Measurements from ENCODE around the gene TK1. TPM values are rescaled to one million over a fixed set of nuclear protein-coding genes. Genes with fewer than 3 reads are reported as not detected.

TK1 gene
- total RNA-seq, 2 experiments from 2014 or later, result 175 to 179 TPM

DNA sequence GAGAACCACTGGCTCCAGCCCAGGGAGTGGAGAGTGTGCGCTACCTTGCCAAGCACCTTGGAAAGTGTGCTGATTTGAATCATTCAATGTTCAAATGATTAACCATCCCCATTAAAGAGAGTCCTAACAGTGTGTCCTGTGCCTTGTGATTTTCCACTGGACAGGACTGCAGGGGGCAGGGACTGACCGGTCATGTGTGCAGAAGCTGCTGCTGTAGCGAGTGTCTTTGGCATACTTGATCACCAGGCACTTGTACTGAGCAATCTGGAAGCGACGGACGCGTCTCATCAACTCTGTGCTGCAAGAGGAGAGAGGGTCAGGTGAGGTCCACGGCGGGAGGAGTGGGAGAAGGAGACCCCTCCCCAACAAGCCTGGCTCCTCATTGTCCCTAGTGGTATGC is 2.0 kb downstream of the TK1 start:
- no peak overlapping the region for H3K27ac Mint-ChIP-seq

GRCh38 chr17:78184351-78184750 is 2.5 kb downstream of the TK1 start:
- Mint-ChIP-seq H3K4me3 (peak overlapping the region; percentile 93), H3K27ac (no peak overlapping the region), H3K9me3 (no peaks in the 10 kb centered on the region), H3K36me3 (ENCODE audit: low read depth) (peaks cover 54% of the 10 kb centered on the region), H3K27me3 (no peaks in the 10 kb centered on the region), H3K4me1 (ENCODE audit: low read depth) (peaks cover 35% of the 10 kb centered on the region)
- intact Hi-C loops (cut with micrococcal nuclease), result no loop called here
- ATAC-seq, result no peak
- TF ChIP-seq, protein P1, sequence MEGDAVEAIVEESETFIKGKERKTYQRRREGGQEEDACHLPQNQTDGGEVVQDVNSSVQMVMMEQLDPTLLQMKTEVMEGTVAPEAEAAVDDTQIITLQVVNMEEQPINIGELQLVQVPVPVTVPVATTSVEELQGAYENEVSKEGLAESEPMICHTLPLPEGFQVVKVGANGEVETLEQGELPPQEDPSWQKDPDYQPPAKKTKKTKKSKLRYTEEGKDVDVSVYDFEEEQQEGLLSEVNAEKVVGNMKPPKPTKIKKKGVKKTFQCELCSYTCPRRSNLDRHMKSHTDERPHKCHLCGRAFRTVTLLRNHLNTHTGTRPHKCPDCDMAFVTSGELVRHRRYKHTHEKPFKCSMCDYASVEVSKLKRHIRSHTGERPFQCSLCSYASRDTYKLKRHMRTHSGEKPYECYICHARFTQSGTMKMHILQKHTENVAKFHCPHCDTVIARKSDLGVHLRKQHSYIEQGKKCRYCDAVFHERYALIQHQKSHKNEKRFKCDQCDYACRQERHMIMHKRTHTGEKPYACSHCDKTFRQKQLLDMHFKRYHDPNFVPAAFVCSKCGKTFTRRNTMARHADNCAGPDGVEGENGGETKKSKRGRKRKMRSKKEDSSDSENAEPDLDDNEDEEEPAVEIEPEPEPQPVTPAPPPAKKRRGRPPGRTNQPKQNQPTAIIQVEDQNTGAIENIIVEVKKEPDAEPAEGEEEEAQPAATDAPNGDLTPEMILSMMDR (IDR thresholded peaks at IDR 0.05), result no peak
- ChIA-PET CTCF (interaction anchor here (0.9 to 1.3 kb wide), 3 partner anchors 10 to 99 kb away, joined by 3 to 5 read pairs (median 3); no protein-coding TSS in a partner anchor), POLR2A (interaction anchor here (1.0 to 6.6 kb wide), 4 partner anchors 8 to 65 kb away, joined by 3 to 100 read pairs (median 4); partner anchors contain the start of gene SYNGR2)
- no peak for DNase-seq

More for the DNA sequence above, 2.0 kb downstream of the TK1 start:
- POLR2A ChIA-PET, result interaction anchor here (1.2 to 6.6 kb wide), 4 partner anchors 8 to 66 kb away, joined by 3 to 100 read pairs (median 4); partner anchors contain the start of gene SYNGR2
- Mint-ChIP-seq H3K27me3 (no peaks in the 10 kb centered on the region), H3K4me1 (ENCODE audit: low read depth) (peaks cover 35% of the 10 kb centered on the region), H3K9me3 (no peaks in the 10 kb centered on the region), H3K4me3 (peak overlapping the region; percentile 93), H3K36me3 (ENCODE audit: low read depth) (peaks cover 49% of the 10 kb centered on the region)
- TF ChIP-seq, protein P1 (IDR thresholded peaks at IDR 0.05), result no peak
- DNase-seq (no peak), ATAC-seq (no peak)
- intact Hi-C loops (cut with micrococcal nuclease), result no loop called here
- CTCF ChIA-PET, result interaction anchor here (0.9 to 2.8 kb wide), 3 partner anchors 9 to 100 kb away, joined by 3 to 29 read pairs (median 12); no protein-coding TSS in a partner anchor

GRCh38 chr17:78183916-78184315 is 2.9 kb downstream of the TK1 start:
- ATAC-seq (no peak), DNase-seq (no peak)
- H3K27me3 Mint-ChIP-seq, result no peaks in the 10 kb centered on the region
- CTCF ChIA-PET, result interaction anchor here (0.9 to 1.3 kb wide), 3 partner anchors 10 to 99 kb away, joined by 3 to 5 read pairs (median 3); no protein-coding TSS in a partner anchor
- H3K4me3 Mint-ChIP-seq, result peak overlapping the region; percentile 22
- H3K27ac Mint-ChIP-seq, result no peak overlapping the region
- intact Hi-C loops (cut with micrococcal nuclease), result no loop called here
- no peaks in the 10 kb centered on the region for H3K9me3 Mint-ChIP-seq
- H3K4me1 Mint-ChIP-seq (ENCODE audit: low read depth), result peaks cover 35% of the 10 kb centered on the region
- H3K36me3 Mint-ChIP-seq (ENCODE audit: low read depth), result peaks cover 59% of the 10 kb centered on the region
- TF ChIP-seq, protein P1 (IDR thresholded peaks at IDR 0.05), result no peak
- POLR2A ChIA-PET, result interaction anchor here (0.6 to 6.6 kb wide), 4 partner anchors 9 to 52 kb away, joined by 3 to 100 read pairs (median 4); partner anchors contain the start of gene SYNGR2

DNA sequence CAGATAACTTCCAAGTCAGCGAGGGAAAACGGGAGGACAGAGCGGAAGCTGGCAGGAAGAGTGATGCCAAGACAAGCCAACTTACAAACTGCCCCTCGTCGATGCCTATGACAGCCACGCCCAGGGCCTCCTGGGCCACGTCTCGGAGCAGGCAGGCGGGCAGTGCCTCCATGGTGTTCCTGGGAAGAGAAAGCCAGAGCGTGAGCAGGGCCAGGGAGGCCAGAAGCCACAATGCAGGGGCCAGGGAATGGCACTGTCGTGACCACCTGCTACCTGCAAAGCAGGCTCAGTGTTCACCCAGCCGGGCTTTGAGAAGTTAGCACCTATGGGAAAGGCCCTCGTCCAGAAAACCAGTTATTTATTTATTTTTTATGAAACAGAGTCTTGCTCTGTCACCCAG is 4.3 kb downstream of the TK1 start:
- Mint-ChIP-seq H3K9me3 (no peaks in the 10 kb centered on the region), H3K4me1 (ENCODE audit: low read depth) (peaks cover 32% of the 10 kb centered on the region), H3K27ac (no peak overlapping the region), H3K27me3 (no peaks in the 10 kb centered on the region), H3K36me3 (ENCODE audit: low read depth) (peaks cover 66% of the 10 kb centered on the region), H3K4me3 (no peak overlapping the region)
- intact Hi-C loops (cut with micrococcal nuclease), result no loop called here
- TF ChIP-seq, protein P1 (IDR thresholded peaks at IDR 0.05), result no peak
- DNase-seq (no peak), ATAC-seq (no peak)
- POLR2A ChIA-PET, result interaction anchor here (0.6 to 6.6 kb wide), 3 partner anchors 9 to 41 kb away, joined by 3 to 100 read pairs (median 3); partner anchors contain the start of gene SYNGR2
- CTCF ChIA-PET, result interaction anchor here (0.9 to 1.0 kb wide), 2 partner anchors 45 to 68 kb away, joined by 3 to 4 read pairs; no protein-coding TSS in a partner anchor

GRCh38 chr17:78180508-78180907 is 6.3 kb downstream of the TK1 start:
- intact Hi-C loops (cut with micrococcal nuclease), result no loop called here
- H3K36me3 Mint-ChIP-seq (ENCODE audit: low read depth), result peaks cover 73% of the 10 kb centered on the region
- TF ChIP-seq, protein P1 (IDR thresholded peaks at IDR 0.05), result no peak
- no peak for ATAC-seq
- H3K27ac Mint-ChIP-seq, result no peak overlapping the region
- DNase-seq, result no peak
- H3K4me3 Mint-ChIP-seq, result no peak overlapping the region
- ChIA-PET POLR2A (interaction anchor here (1.2 kb wide), 2 partner anchors 8 to 50 kb away, joined by 4 read pairs; partner anchors contain the start of gene TMC8), CTCF (interaction anchor here (0.6 to 2.0 kb wide), 3 partner anchors 23 to 95 kb away, joined by 3 to 5 read pairs (median 3); no protein-coding TSS in a partner anchor)
- peaks cover 40% of the 10 kb centered on the region for H3K4me1 Mint-ChIP-seq (ENCODE audit: low read depth)
- no peaks in the 10 kb centered on the region for H3K27me3 Mint-ChIP-seq
- no peaks in the 10 kb centered on the region for H3K9me3 Mint-ChIP-seq

All from activated CD8-positive, alpha-beta T cell treated with anti-CD3 and anti-CD28 coated beads for 36 hours (primary cell).